Activated effector memory CD4-positive, alpha-beta T cell treated with anti-CD3 and anti-CD28 coated beads, Interleukin-2, amount 50 U/mL, for 16 hours (primary cell): ENCODE data around the gene GMEB1.
"Not testable (repeated sequence)": the region's sequence is repeated elsewhere in the genome, so short reads cannot be mapped to it uniquely, and the experiment has no call there.

ENCODE experiments used
- DNase-seq: peaks from one replicate; pipeline ENCODE4 v3.0.0-alpha.2; 2020

GMEB1 gene, protein sequence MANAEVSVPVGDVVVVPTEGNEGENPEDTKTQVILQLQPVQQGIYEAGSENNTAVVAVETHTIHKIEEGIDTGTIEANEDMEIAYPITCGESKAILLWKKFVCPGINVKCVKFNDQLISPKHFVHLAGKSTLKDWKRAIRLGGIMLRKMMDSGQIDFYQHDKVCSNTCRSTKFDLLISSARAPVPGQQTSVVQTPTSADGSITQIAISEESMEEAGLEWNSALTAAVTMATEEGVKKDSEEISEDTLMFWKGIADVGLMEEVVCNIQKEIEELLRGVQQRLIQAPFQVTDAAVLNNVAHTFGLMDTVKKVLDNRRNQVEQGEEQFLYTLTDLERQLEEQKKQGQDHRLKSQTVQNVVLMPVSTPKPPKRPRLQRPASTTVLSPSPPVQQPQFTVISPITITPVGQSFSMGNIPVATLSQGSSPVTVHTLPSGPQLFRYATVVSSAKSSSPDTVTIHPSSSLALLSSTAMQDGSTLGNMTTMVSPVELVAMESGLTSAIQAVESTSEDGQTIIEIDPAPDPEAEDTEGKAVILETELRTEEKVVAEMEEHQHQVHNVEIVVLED

DNA sequence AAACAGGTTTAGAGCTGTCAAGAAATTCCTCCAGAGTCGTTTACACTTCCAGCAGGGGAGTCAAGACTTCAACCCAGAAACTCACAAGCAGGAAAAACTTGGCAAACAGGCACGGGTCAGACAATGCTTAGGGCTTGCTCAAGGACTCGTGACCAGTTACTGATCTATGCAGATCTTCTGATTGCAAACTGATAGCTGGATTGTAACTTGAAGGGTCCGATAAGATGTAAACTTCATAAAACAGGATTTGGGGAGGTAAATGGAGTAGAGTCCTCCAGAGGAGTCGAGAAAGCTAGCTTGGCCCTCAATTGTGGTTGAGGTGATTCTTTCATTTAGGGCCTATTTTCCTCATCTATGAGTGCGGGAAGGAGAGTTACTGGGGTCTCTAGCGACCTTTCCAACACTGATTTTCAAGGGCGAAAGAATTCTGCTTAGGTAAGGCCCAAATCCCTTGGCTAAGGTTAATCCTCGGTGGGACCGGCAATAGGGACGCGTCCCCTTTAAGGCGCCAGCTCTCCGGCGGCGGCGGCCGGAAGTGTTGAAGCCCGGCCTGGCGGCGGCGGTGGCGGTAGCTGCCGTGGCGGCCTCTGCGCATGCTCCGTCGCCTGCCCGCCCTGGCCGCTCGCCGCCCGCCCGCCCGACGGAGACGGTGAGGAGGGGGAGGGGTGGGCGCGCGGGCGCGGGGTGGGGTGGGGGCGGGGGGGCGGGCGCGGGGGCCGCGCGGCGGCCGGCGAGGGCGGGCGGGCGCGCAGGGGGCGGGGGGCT, at the start of gene GMEB1:
TSS of gene GMEB1 (plus strand) at position 594 of the 765 bp plus-strand sequence. CDS start 14,829 bp downstream, outside the sequence.
- peak; percentile 95 for DNase-seq

DNA sequence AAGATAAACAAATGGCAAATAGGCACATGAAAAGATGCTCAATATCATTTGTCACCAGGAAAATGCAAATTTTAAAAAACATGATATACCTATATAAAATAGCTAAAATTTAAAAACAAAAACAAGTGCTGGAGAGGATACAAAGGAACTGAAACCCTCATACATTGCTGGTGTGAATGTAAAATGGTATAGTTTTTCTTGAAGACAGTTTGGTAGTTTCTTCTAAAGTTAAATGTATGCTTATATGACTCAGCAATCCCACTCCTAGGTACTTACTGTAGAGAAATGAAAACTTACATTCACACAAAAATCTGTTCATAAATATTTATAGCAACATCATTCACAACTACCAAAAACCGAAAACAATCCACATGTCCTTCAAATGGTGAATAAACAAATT, 36.9 kb upstream of the GMEB1 start:
- DNase-seq: no peak

DNA sequence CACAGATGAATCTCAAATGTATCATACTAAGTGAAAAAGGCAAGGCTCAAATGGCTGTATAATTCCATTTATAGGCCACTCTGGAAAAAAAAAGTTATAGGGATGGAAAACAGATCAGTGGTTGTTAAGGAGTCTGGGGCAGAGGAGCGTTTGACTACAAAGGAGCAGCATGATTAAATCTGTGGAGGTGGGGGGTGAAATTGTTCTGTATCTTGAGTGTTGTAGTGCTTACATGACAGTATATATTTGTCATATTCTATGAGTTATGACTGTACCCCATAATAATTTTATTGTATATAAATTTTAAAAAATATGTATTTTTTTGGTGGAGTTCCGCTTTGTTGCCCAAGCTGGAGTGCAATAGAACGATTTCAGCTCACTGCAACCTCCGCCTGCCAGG, 36.0 kb upstream of the GMEB1 start:
- DNase-seq: no peak

DNA sequence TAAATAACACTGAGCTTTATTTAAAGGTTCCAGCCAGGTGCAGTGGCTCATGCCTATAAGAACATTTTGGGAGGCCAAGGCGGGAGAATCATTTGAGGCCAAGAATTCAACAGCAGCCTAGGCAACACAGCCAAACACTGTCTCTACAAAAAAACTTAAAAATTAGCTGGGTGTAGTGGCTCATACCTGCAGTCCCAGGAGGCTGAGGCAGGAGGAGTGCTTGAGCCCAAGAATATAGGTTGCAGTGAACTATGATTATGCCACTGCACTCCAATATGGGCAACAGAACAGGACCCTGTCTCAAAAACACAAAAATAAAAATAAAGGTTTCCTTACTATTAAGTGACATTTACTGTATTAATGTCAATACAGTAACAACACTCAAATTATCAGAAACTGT, 27.8 kb upstream of the GMEB1 start:
- DNase-seq: peak; percentile 71

DNA sequence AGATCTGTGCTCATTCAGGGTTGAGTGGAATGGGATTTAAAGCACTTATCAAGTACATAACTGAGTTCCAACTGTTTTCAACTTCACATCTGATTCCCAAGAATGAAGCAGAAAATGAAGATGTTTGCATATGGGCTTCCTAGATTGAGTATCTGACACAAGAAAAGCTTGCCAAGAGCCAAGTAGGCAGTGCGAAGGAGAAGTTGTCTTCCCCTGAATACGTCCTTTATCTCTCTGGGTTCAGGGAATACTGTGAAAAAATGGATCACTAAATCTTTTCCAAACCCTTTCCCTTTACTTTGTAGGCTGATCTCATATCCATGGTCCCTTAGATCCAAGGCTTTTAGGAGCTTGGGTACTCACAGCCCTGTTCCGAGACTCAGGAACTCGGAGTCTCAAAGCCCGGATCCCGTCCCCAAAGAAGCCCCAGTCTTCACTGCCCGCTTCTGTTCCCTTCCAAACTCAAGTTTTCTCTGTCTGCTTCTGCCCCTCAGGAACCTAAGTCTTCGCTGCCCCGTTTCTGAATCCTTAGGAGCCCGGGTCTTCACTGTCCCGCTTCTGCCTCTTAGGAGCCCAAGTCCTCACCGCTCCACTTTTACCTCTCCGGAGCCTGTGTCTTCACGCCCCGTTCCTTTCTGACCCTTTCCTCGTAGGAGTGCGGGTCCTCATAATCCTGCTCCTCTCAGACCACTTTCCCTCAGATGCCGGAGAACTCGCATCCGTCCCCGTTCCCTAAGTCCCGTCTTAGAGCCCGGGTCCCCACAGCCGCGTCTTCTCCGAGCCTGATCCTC, 26.3 kb upstream of the GMEB1 start:
- DNase-seq: no peak

DNA sequence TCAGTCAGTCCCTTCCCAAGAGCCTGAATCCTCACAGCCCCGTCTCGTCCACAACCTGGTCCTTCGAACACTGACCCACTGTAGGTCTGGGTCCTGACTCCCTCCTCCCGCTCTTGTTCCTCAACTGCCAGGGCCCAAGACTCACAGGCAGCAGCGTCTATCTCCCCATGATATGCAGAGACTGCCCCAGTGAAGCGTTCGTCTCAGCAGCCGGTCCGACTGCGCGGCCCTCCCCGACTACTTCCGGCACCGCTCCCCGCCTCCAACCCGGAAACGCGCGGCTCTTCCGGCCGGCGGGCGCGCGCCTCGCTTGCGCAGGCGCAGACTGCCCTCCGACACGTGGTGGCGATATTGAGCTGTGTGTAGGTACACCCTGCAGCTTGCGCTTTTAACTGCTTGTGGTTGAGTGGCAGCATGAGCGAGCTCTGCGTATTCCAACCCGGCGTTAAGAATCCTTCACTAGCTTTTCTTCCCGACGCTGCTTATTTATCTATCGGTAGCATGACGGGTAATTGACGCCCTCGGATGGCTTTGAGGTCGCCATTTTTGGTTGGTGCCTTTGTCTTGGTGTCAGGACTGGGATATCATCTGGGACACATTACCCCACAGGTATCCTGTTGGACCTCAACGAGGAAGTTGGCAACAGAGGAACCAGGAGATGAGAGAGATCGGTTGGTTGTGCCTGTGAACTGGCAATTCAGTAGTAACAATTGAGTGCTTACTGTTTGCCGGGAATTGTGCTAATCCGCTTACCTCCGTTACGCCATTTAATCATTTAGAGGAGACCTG, 25.5 kb upstream of the GMEB1 start, which contains the start of gene TAF12:
TSS of gene TAF12 (minus strand) at position 221 of the 789 bp plus-strand sequence. CDS start 20,986 bp downstream, outside the sequence.
- DNase-seq: peak; percentile 97

DNA sequence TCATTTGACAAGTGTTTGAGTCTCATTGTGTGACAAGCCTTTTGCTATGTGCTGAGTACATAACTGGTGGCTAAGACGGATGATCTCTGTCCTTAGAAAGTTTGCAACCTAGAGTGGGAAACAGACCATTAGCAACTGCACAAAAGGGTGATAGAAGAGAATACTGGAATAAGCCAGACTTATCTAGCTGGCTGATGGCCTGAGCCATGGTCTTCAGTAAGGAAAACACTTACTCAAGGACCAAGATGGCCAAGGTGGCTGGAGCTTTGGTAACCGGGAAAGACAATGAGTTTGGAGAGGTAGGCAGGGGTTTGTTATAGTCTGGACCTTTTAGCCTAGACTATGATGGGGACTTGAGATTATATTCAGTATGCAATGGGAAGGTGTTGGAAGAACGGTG, 24.1 kb upstream of the GMEB1 start:
- no peak for DNase-seq

DNA sequence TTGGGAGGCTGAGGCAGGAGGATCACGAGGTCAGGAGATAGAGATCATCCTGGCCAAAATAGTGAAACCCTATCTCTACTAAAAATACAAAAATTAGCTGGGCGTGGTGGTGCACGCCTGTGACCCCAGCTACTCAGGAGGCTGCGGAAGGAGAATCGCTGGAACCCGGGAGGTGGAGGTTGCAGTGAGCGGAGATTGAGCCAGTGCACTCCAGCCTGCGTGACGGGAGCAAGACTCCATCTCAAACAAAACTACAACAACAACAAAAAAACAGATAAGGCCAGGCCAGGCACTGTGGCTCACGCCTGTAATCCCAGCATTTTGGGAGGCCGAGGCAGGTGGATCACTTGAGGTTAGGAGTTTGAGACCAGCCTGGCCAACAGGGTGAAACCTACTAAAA, 23.2 kb upstream of the GMEB1 start:
- not testable (repeated sequence) for DNase-seq

DNA sequence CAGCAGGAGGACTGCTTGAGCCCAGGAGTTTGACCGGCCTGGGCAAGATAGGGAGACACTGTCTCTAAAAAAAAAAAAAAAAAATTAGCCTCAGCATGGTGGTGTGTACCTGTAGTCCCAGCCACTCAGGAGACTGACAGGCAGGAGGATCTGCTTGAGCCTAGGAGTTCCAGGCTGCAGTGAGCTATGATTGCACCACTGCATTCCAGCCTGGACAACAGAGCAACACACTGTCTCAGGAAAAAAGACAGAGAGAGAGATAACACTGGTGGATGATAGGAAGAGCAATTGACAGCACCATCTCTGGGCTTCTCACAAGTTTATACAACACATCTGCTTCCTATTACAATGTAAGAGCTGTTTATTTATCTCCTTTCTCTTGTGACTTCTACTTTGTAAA, 22.5 kb upstream of the GMEB1 start:
- DNase-seq: no peak

DNA sequence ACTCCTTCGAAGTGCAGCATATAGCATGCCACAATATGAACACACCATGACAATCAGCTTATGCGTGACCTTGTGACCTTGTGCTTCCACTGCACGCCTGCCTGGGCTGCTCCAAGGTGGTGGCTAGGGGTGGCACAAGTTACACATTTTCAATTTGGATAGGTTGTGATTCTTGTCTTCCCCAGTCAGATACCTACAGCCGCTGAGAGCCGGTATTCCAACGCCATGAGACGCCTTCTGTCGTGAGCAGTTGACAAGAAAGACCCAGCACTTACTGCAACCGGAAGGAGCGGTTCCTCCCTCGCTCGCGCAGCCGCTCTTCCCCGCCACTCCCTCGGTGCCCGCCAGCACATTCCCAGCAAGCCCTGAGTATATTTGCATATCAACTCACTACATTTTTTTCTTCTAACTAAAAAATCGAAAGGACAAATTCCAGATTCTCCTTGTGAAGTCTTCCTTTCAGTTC, 20.5 kb upstream of the GMEB1 start:
- peak; percentile 95 for DNase-seq

DNA sequence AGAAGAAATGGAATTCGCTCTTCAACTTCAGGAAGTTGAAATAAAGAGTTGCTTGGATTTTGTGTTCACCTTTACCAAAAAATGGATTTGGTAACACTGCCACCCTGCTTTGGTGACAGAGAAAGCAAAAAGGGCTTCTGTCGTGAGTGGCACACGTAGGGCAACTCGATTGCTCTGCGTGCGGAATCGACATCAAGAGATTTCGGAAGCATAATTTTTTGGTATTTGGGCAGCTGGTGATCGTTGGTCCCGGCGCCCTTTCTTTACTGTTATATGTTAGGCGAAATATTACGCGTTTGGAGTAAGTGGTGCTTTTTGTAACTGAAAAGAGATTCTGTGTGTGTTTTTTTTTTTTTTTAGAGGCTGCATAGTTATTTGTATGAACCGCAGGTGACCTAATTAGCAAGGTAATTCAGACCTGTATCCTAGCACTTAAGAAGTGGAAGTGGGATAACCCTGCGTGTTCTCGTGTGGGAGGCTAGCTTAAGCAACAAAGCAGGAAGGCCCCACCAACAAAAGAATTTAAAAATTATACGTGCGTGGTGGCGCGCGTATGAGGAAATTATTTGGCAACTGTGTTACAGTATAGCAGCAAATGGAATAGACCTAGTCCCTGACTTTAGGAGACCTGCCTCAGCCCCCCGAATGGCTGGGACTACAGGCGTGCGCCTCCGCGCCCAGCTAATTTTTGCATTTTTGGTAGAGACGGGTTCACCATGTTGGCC, 19.9 kb upstream of the GMEB1 start, which contains the start of gene RNU11:
TSS of gene RNU11 (plus strand) at position 127 of the 725 bp plus-strand sequence.
- peak; percentile 93 for DNase-seq

DNA sequence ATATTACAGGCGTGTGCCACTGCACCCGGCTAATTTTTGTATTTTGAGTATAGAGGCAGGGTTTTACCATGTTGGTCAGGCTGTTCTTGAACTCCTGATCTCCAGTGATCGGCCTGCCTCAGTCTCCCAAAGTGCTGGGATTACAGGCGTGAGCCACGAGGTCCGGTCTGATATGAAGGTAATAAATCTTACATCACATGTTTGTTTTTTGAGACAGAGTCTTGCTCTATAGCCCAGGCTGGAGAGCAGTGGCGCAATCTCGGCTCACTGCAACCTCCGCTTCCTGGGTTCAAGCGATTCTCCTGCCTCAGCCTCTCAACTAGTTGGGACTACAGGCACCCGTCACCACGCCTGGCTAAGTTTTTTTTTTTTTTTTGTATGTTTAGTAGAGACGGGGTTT, 15.5 kb upstream of the GMEB1 start:
- not testable (repeated sequence) for DNase-seq

DNA sequence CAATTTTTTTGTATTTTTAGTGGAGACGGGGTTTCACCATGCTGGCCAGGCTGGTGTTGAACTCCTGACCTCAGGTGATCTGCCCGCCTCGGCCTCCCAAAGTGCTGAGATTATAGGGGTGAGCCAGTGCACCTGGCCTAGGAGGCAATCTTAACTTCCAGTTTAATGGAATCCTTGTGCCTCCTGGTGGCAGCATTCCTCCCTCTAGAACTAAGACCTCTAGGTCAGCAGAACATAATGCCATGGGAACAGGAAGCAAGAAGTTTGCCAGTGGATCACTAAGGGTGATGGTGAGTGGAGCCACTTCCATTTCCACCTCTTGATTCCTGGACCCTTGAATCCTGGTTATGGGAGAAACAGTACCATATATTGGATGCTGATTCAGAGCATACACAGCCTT, 14.7 kb upstream of the GMEB1 start:
- DNase-seq: not testable (repeated sequence)

DNA sequence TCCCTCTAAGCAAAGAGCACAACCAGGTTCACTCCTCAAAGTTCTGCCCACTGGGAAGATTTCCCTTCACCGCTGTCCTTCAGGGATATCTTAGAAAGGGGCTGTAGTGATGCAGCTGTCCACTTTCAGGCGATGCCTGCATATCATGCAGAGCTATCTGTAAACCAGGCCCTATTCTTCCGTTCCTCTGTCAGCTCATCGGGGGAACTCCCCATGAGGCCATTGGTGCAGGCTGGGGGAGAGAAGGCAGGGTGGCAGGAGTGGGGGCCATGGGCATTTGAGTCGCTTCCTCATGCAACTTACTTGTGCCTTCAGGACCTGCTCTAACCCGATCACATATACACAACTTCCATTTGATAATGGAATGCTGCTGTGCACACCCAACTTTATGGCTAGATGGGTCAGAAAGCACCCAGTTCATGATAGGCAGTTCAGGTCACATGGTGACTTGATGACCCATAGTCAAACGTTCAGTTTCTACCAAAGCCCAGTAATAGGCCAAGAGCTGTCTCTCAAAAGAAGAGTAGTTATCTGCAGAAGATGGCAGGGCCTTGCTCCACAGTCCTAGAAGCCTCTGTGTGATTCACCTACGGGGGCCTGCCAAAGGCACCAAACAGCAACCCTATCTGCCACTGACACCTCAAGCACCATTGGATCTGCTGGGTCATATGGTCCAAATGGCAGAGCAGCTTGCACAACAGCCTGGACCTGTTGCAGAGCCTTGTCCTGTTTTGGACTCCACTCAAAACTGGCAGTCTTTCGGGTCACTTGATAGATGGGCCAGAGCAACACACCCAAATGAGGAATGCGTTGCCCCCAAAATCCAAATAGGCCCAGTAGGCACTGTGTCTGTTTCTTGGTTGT, 12.9 kb upstream of the GMEB1 start:
- DNase-seq: not testable (repeated sequence)

DNA sequence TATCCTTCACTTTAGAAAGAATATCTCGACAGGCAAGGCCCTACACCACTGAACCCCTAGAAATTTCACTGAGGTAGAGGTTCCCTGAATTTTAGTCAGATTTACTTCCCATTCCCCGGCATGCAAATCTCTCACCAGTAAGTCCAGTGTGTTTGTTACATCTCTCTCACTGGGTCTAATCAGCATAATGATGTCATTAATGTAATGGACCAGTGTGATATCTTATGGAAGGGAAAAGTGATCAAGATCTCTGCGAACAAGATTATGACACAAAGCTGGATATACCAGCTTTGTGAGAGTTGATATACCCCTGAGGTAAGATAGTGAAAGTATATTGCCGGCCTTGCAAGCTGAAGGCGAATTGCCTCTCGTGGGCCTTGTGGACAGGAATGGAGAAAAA, 12.2 kb upstream of the GMEB1 start:
- no peak for DNase-seq

DNA sequence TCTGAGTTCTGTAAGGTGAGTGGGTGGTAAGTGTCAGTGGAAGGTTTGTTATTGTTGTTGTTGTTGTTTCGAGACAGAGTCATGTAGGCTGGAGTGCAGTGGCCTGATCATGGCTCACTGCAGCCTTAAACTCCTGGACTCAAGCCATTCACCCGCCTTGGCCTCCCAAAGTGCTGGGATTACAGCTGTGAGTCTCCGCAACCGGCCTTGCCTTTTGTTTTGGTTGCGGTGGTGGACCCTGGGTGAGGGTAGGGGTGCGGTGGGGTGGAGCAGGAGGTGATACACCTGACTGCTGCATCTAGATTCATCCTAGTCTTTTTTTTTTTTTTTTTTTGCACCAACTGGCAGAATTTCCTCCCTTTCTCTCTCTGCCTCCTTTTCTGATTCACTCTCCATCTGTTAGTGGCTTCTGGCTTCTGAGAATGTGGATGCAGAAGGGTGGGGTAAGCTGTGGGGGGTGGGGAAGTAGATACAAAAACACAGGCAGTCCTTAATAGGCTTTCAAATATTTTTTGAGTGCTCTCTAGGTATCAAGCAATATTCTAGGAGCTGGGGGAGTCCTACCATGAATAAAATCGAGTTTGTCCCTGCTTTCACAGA, 4.6 kb upstream of the GMEB1 start:
- no peak for DNase-seq

DNA sequence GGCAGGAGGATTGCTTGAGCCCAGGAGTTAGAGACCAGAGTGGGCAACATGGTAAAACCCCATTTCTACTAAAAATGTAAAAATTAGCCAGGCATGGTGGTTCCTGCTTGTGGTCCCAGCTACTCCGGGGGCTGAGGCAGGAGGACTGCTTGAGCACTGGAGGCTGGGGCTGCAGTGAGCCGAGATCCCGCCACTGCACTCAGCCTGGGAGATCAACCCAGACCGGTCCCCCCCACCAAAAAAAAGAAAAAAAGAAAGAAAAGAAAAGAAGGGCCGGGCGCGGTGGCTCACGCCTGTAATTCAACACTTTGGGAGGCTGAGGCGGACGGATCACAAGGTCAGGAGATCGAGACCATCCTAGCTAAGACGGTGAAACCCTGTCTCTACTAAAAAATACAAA, 1.8 kb upstream of the GMEB1 start:
- DNase-seq: no peak

DNA sequence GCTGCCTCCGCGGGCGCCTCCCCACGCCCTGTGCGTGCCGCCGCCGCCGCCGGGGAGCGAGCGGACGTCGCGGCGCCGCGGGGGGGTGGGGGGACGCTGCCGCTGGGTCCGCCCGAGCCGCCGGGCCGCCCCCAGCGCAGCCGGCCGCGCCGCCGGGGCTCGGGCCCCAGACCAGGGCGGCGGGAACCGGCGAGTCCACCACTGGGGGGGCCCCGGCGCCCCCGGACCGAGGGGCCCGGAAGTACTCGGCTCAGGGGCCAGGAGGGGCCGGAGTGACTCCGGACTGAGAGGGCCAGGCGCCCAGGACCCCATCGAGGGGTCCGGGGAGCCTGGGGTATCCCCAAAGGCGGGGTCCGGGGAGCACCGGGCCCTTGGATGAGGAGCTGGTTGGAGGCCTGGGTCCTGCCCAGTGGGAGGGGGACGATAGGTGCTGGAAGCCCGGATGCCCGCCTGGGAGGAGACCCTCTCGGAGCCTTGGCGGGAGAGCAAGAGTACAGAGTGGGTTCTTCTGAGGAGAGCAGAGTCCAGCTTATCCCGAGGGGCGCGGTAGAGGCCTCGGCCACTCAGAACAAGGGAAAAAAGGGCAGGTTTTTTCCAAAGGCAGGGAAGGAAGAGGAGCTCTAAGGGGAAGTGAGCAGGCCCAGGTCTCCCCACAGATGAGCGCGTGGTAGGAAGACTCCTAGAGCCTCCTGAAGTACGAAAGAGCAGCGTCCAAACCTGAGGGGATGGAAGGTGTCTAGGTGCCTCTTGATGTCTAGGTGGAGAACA, 556 bp downstream of the GMEB1 start:
- DNase-seq: peak; percentile 79

DNA sequence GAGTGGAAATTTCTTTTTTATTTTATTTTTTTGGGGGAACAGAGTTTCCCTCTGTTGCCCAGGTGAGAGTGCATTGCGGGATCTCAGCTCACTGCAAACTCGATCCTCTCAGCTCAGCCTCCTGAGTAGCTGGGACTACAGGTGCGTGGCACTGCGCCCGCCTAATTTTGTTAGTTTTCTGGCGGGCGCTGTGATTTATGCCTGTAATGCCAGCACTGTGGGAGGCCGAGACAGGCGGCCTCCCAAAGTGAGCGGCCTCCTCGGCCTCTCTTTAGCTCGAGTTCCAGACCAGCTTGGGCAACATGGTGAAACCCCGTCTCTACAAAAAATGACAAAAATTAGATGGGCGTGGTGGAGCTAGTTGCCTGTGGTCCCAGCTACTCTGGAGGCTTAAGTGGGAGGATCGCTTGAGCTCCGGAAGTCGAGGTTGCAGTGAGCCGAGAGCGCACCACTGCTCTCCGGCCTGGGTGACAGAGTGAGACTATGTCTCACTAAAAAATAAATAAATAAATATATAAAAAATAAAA, 2.7 kb downstream of the GMEB1 start:
- DNase-seq: no peak
